ENCODE measurements around the gene CDC20. TPM values are rescaled to one million over a fixed set of nuclear protein-coding genes. Genes with fewer than 3 reads are reported as not detected.

CDC20 gene
- total RNA-seq, 2 donors from 2014 or later, result 2.3 TPM; not detected in 1

DNA sequence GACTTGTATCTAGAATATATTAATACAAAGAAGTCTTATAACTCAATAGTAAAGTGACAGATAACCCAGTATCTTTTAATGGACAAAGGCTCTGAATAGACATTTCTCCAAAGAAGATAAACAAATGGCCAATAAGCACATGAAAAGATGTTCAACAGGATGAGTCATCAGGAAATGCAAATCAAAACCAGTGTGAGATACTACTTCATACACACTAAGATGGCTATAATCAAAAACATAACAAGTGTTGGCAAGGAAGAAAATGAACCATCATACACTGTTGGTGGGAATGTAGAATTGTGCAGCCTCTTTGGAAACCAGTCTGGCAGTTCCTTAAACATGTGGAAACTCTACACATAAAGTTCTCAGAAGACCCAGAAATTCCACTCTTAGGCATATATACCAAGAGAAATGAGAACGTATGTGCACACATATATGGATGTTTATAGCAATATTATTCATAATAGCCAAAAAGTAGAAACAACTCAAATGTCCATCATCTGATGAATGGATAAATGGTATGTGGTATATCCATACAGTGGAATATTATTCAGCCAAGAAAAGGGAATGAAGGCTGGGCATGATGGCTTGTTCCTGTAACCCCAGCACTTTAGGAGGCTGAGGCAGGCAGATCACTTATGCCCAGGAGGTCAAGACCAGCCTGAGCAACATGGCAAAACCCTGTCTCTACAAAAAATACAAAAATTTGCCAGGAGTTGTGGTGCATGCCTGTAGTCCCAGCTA, 31.1 kb upstream of the CDC20 start:
- no peaks in the 10 kb centered on the region for H3K4me1 ChIP-seq
- no peak overlapping the region for H3K27ac ChIP-seq
- no peaks in the 10 kb centered on the region for H3K9me3 ChIP-seq
- intact Hi-C loops (cut with DNase I), result no loop called here
- no peak for TF ChIP-seq POLR2A (IDR thresholded peaks at IDR 0.05)
- TF ChIP-seq, protein P1, sequence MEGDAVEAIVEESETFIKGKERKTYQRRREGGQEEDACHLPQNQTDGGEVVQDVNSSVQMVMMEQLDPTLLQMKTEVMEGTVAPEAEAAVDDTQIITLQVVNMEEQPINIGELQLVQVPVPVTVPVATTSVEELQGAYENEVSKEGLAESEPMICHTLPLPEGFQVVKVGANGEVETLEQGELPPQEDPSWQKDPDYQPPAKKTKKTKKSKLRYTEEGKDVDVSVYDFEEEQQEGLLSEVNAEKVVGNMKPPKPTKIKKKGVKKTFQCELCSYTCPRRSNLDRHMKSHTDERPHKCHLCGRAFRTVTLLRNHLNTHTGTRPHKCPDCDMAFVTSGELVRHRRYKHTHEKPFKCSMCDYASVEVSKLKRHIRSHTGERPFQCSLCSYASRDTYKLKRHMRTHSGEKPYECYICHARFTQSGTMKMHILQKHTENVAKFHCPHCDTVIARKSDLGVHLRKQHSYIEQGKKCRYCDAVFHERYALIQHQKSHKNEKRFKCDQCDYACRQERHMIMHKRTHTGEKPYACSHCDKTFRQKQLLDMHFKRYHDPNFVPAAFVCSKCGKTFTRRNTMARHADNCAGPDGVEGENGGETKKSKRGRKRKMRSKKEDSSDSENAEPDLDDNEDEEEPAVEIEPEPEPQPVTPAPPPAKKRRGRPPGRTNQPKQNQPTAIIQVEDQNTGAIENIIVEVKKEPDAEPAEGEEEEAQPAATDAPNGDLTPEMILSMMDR (IDR thresholded peaks at IDR 0.05), result no peak
- ATAC-seq (no peak), DNase-seq (no peak)
- 80 to 96% methylated on average over 1 of the region's 1 CpG for WGBS, 2 donors
- H3K4me3 ChIP-seq, result no peak overlapping the region
- no peaks in the 10 kb centered on the region for H3K36me3 ChIP-seq (replicated peaks in 1 of 2; ENCODE audit: insufficient read depth in 1 of 2, low read depth in 2 of 2)
- no peaks in the 10 kb centered on the region for H3K27me3 ChIP-seq

DNA sequence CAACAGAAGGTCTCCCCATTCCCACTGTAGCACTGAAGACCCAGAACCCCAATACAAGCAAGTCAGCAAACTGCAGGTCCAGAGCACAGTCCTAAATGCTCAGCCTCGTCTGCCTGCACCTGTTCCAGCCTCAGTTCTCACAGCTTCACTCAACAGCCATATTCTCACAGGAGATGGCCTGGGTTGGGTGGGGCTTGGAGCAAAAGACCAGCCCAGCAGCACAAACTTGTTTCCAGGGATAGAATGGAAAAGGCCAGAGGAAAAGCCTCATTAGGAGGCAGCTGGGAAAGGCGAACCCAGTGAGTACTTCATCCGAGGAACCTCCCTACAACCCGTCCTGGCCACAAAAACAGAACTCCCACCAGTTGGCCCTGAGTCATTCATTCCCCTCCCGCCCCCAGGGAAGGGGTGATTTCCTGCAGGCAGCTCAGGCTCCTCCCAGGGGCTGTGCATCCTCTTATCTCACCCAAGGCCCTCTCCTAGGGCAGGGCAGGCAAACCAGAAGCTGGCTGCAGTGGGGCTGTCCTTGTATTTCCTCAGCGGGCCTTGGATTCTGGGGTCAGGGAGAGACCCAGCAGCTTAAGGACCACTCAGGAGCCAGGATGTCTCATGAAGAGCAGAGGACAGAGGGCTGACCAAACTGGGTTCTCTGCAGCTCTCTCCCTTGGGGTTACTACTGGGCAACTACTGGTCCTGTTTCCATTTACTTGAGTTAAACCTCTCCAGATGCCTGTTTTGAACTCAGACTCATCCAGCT, 28.6 kb upstream of the CDC20 start:
- H3K4me1 ChIP-seq, result no peaks in the 10 kb centered on the region
- H3K36me3 ChIP-seq (replicated peaks in 1 of 2; ENCODE audit: insufficient read depth in 1 of 2, low read depth in 2 of 2), result no peaks in the 10 kb centered on the region
- peak in 1 of 4 donors; percentile 54 for DNase-seq
- TF ChIP-seq, protein P1 (IDR thresholded peaks at IDR 0.05), result no peak
- no peak for TF ChIP-seq POLR2A (IDR thresholded peaks at IDR 0.05)
- H3K27me3 ChIP-seq, result no peaks in the 10 kb centered on the region
- 55 to 57% methylated on average over 4 to 6 of the region's 6 CpGs for WGBS, 2 donors
- ATAC-seq, result peak; percentile 62
- no peak overlapping the region for H3K27ac ChIP-seq
- no peaks in the 10 kb centered on the region for H3K9me3 ChIP-seq
- intact Hi-C loops (cut with DNase I), result no loop called here
- no peak overlapping the region for H3K4me3 ChIP-seq

DNA sequence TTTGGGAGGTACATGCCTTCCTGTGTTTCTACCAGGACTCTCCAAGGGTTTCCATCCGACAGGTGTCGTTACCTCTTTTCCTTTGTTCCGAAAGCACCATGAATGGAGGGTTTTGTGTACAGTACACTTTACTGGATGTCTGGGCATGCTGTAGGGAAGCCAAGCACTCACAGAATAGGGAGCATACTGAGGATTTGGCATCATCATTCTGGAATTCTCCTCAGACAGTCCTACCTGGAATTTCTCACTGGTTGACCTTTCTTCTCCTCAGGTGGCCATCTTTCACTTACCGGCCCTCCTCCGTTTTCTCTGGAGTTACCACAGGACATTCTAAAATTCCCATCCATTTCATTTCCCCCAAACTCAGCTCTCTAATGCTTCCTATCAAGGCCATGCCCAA, 27.1 kb upstream of the CDC20 start:
- WGBS, 2 donors, result 88 to 95% methylated on average over 5 of the region's 5 CpGs
- Histone ChIP-seq H3K27me3 (no peaks in the 10 kb centered on the region), H3K27ac (no peak overlapping the region), H3K4me3 (no peak overlapping the region), H3K36me3 (replicated peaks in 1 of 2; ENCODE audit: insufficient read depth in 1 of 2, low read depth in 2 of 2) (no peaks in the 10 kb centered on the region), H3K9me3 (no peaks in the 10 kb centered on the region), H3K4me1 (no peaks in the 10 kb centered on the region)
- TF ChIP-seq, protein P1 (IDR thresholded peaks at IDR 0.05), result no peak
- no peak for TF ChIP-seq POLR2A (IDR thresholded peaks at IDR 0.05)
- DNase-seq (no peak), ATAC-seq (no peak)
- intact Hi-C loops (cut with DNase I), result no loop called here

DNA sequence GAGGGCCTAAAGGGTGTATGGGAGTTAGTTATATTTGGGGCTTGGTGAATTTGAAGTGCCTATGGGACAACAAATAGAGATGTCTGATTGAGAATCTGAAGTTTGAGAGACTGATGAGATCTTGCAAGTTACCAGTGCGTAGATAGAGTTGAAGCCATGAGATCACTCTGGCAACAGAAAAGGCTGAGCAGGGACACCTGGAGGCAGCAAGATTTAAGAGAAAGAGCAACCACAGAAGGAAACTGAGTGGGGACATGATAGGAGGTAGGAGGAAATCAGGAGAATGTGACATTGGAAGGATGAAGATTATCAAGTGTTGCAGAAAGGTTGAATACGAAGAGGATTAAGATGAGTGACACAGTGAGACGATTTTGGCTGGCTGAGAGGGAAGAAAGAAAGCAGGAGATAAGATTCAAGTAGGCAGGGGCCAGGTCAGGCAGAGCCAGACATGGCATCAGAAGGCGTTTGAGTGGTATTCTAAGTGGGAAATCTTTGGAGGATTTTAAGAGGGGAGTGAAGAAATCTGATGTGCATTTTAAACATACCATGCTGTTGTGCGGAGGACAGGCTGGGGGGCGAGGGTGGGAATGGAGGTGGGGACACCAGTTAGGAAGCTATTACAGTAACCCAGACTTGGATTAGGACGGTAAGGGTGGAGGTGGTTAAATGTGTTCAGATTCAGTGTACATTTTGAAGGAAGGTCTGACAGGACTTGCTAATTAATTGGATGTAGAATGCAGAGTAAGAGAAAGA, 24.2 kb upstream of the CDC20 start:
- 69 to 71% methylated on average over 7 of the region's 7 CpGs for WGBS, 2 donors
- intact Hi-C loops (cut with DNase I), result no loop called here
- ATAC-seq (no peak), DNase-seq (no peak)
- no peaks in the 10 kb centered on the region for H3K27me3 ChIP-seq
- TF ChIP-seq, protein P1 (IDR thresholded peaks at IDR 0.05), result peak in 2 of 7 experiments; percentile 11 to 17
- TF ChIP-seq POLR2A (IDR thresholded peaks at IDR 0.05), result no peak
- no peaks in the 10 kb centered on the region for H3K9me3 ChIP-seq
- no peak overlapping the region for H3K27ac ChIP-seq
- no peak overlapping the region for H3K4me3 ChIP-seq
- no peaks in the 10 kb centered on the region for H3K4me1 ChIP-seq
- no peaks in the 10 kb centered on the region for H3K36me3 ChIP-seq (replicated peaks in 1 of 2; ENCODE audit: insufficient read depth in 1 of 2, low read depth in 2 of 2)
